Colonic mucosa (tissue), 4 donors: ENCODE measurements around the gene POMGNT1. TPM values are rescaled to one million over a fixed set of nuclear protein-coding genes. Genes with fewer than 3 reads are reported as not detected.

Source experiments
- DNase-seq: peaks from one replicate; pipeline ENCODE4 v3.0.0-alpha.2; 2020
- H3K27ac ChIP-seq: fragments of 200-600 bp; one replicate; pipeline ENCODE4 v1.8.0; 2021
- H3K27me3 ChIP-seq: fragments of 200-600 bp; one replicate; pipeline ENCODE4 v1.8.0; 2021
- H3K36me3 ChIP-seq: fragments of 200-600 bp; one replicate; pipeline ENCODE4 v1.8.0; 2021
- H3K4me1 ChIP-seq: fragments of 200-600 bp; one replicate; pipeline ENCODE4 v1.8.0; 2021; ENCODE audit warnings: mild to moderate bottlenecking
- H3K4me3 ChIP-seq: fragments of 200-600 bp; one replicate; pipeline ENCODE4 v1.8.0; 2021
- H3K9ac ChIP-seq, 2 donors: one replicate each; pipeline ENCODE4 v1.7.0; 2013; ENCODE audit warnings: control low read depth in 2 of 2, low read depth in 2 of 2, low read length in 2 of 2
- H3K9me3 ChIP-seq: fragments of 200-600 bp; one replicate; pipeline ENCODE4 v1.8.0; 2021
- CTCF ChIP-seq: fragments of 200-600 bp; IDR thresholded peaks from one replicate; pipeline ENCODE4 v1.8.0; 2022; ENCODE audit warnings: antibody characterized with exemption, mild to moderate bottlenecking
- intact Hi-C: fragments of 100-400 bp; cut with DNase I; formaldehyde crosslinking; loops from one replicate; pipeline ENCODE4 v1.14.1; 2022
- total RNA-seq, 2 donors: library from RNA; stranded (reverse); fragmentation: NEBNext Ultra II Directional in 1 of 2; extraction: Animal tissue kit (Norgen Biotek cat#: 25700) in 1 of 2; gene quantifications; one replicate each; pipeline ENCODE4 v1.2.1, GENCODE V29; 2021
- donor health status: healthy.
- donor health status: DM: no; HTN: no; CAD: no.
- donor health status: DM: no; HTN: no; CAD: no.

The POMGNT1 gene
- total RNA-seq, 2 donors from 2014 or later, result 20.9 to 38.9 TPM

GRCh38 chr1:46211051-46211450 lies 12.8 kb upstream of the POMGNT1 start:
- no peak for DNase-seq
- Histone ChIP-seq H3K9ac (no peak overlapping the region), H3K9me3 (no peaks in the 10 kb centered on the region), H3K36me3 (no peaks in the 10 kb centered on the region), H3K4me3 (no peak overlapping the region), H3K4me1 (no peaks in the 10 kb centered on the region), H3K27me3 (no peaks in the 10 kb centered on the region), H3K27ac (no peak overlapping the region)
- intact Hi-C loops, result no loop called here
- TF ChIP-seq CTCF, result no peak

- Histone ChIP-seq H3K27me3 (no peaks in the 10 kb centered on the region), H3K36me3 (no peaks in the 10 kb centered on the region), H3K9me3 (no peaks in the 10 kb centered on the region), H3K9ac (no peak overlapping the region), H3K27ac (no peak overlapping the region), H3K4me3 (no peak overlapping the region), H3K4me1 (no peaks in the 10 kb centered on the region)
- DNase-seq, result no peak
- intact Hi-C loops, result no loop called here
- no peak for TF ChIP-seq CTCF
Measured at GRCh38 chr1:46210561-46210960, 12.3 kb upstream of the POMGNT1 start.

GRCh38 chr1:46206399-46206798 lies 8.2 kb upstream of the POMGNT1 start:
- DNase-seq, result no peak
- Histone ChIP-seq H3K9ac (no peak overlapping the region), H3K27ac (no peak overlapping the region), H3K4me1 (no peaks in the 10 kb centered on the region), H3K4me3 (no peak overlapping the region), H3K9me3 (no peaks in the 10 kb centered on the region), H3K27me3 (no peaks in the 10 kb centered on the region), H3K36me3 (no peaks in the 10 kb centered on the region)
- TF ChIP-seq CTCF, result no peak
- intact Hi-C loops, result no loop called here

GRCh38 chr1:46205791-46206190 lies 7.6 kb upstream of the POMGNT1 start:
- Histone ChIP-seq H3K36me3 (no peaks in the 10 kb centered on the region), H3K27ac (no peak overlapping the region), H3K4me1 (no peaks in the 10 kb centered on the region), H3K9ac (no peak overlapping the region), H3K9me3 (no peaks in the 10 kb centered on the region), H3K27me3 (no peaks in the 10 kb centered on the region), H3K4me3 (no peak overlapping the region)
- TF ChIP-seq CTCF, result no peak
- no peak for DNase-seq
- intact Hi-C loops, result no loop called here

- Histone ChIP-seq H3K27ac (no peak overlapping the region), H3K4me3 (no peak overlapping the region), H3K27me3 (no peaks in the 10 kb centered on the region), H3K9me3 (no peaks in the 10 kb centered on the region), H3K4me1 (no peaks in the 10 kb centered on the region), H3K9ac (no peak overlapping the region), H3K36me3 (no peaks in the 10 kb centered on the region)
- TF ChIP-seq CTCF, result no peak
- intact Hi-C loops, result no loop called here
- no peak for DNase-seq
Measured at GRCh38 chr1:46205141-46205540, 6.9 kb upstream of the POMGNT1 start.

- no peak for TF ChIP-seq CTCF
- peak overlapping the region in 1 of 2 donors; percentile 23 for H3K9ac ChIP-seq
- no peak overlapping the region for H3K4me3 ChIP-seq
- intact Hi-C loops, result no loop called here
- DNase-seq, result no peak
- H3K9me3 ChIP-seq, result no peaks in the 10 kb centered on the region
- no peaks in the 10 kb centered on the region for H3K4me1 ChIP-seq
- no peak overlapping the region for H3K27ac ChIP-seq
- no peaks in the 10 kb centered on the region for H3K27me3 ChIP-seq
- no peaks in the 10 kb centered on the region for H3K36me3 ChIP-seq
Measured at GRCh38 chr1:46204406-46204742, 6.1 kb upstream of the POMGNT1 start.
